HG02642 (cell line): ENCODE data around the gene GPR141.
"Not testable (repeated sequence)": the region's sequence is repeated elsewhere in the genome, so short reads cannot be mapped to it uniquely, and the experiment has no call there.

ENCODE experiments used
- ATAC-seq: cut with Tn5 transposase; IDR thresholded peaks from one replicate; pipeline ENCODE4 v1.9.1; 2021; ENCODE audit warnings: mild to moderate bottlenecking; ENCODE audit not compliant: unreplicated experiment, poor library complexity

GPR141 gene

DNA sequence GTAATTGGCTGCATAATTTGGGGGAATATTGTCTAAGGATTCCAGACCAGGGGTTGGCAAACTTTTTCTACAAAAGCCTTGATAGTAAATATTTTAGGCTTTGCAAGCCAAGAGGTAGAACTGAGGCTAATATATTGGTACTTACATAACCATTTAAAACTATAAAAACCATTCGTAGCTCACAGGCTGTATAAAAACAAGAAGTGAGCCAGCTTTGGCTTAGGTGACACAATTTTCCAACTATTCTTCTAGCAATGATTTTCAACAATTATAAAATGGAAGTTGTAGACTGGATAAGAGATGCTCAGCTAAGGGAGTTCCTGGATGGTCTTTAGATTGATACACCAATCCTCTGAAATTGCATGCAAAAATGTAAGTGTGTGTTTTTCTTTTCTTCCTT lies 1.4 kb downstream of the GPR141 start:
- ATAC-seq, result no peak

- no peak for ATAC-seq
Observed at GRCh38 chr7:37686556-37687345, 3.2 kb downstream of the GPR141 start.

DNA sequence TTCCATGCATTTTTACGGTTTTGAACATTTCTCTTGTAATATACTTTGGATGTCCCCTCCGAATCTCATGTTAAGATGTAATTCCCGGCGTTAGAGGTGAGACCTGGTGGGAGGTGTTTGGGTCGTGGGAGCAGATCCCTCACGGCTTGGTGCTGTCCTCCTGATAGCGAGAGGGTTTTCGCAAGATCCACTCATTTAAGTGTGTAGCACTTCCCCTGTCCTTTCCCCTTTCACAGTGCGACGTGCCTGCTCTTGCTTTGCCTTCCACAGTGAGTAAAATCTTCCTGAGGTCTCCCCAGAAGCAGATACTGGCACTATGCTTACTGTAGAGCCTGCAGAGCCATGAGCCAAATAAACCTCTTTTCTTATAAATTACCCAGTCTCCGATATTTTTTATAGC lies 6.6 kb downstream of the GPR141 start:
- ATAC-seq, result no peak

DNA sequence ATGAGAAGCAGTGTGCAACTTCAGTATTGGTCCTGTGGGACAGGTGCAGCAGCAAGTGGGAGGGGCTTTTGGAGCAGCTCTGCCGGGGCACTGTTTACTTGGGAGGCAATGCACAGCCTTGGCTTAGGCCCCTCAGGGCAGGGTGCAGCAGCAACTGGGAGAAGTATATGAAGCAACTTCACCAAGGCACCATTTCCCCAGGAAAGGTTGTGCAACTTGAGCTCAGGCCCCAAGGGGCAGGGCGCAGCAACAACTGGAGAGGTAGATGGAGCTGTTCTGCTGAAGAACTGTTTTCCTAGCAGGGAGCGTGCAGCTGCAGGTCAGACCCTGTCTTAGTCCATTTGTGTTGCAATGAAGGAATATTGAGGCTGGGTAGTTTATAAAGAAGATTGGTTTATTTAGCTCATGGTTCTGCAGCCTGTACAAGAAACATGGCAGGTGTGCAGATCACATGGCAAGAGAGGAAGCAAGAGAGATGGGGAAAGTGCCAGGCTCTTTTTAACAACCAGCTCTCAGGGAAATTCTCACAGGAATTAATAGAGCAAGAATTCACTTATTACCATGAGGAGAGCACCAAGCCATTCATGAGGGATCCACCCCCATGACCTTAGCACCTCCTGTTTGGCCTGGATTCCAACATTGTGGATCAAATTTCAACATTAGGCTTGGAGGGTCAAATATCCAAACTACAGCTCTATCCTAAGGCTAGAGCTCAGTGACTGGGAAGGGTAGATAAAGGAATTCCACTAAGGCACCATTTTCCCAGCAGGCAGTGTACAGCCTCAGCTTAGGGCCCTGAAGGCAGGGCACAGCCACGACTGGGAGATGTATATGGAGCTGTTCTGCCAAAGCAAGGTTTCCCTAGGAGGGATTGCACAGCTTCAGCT lies 10.9 kb downstream of the GPR141 start:
- no peak for ATAC-seq

DNA sequence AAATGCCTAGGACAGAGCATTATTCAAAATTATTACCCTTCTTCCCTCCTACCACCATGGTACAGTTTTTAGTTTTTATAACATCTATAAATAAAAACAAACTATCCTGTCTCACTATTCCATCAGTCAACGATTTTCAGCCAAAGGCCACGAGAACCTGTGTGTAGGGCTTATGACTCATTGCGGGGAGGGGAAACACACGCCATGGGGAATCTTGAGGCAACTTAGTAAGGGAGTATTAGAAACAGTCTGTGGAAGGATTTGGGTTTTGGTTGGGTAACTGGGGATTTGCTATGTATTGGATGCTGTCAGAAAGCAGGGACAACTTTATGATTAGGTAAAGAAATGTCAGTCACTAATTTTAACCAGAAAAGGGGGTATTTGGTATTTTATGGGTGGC lies 14.7 kb downstream of the GPR141 start:
- ATAC-seq, result no peak

- no peak for ATAC-seq
Observed at GRCh38 chr7:37698782-37699181, 15.2 kb downstream of the GPR141 start.

GRCh38 chr7:37701769-37702168 lies 18.2 kb downstream of the GPR141 start:
- no peak for ATAC-seq

DNA sequence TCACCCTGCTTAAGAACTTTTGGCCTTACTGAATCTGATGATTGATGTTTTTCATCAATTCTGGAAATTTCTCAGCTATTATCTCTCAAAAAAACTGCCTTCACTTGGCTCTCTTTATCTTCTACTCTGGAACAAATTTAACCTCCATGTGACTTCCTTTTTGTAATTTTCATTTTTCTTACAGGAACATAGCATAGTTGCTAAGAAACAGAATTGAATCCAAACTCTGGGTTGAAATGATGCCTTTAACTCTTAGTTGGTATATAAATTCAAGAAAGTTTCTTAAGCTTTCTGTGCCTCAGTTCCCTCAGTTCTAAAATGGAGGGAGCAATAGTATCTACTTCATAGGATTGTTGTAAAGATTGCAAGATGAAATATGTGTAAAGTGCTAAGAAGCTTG lies 19.8 kb downstream of the GPR141 start:
- ATAC-seq, result no peak

GRCh38 chr7:37704328-37704833 lies 20.8 kb downstream of the GPR141 start:
- ATAC-seq, result not testable (repeated sequence)

DNA sequence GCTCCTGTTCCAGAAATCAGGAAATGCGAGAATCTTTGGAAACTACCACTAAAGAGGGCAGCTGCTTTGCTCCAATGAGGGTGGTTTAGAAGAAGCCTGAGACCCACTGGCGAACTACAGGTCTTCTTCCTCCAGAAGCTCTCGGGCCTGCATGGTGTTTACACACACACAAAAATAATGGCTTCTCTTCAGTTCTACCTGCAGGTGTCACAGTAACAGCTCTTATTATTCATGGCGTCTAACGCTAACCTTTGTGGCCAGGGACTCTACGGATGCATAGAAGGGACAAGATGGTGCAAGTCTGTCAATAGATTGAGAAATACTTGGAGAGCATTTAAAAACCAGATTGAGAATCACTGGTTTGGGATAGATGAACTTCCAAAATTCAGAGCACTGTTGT lies 22.4 kb downstream of the GPR141 start:
- no peak for ATAC-seq

DNA sequence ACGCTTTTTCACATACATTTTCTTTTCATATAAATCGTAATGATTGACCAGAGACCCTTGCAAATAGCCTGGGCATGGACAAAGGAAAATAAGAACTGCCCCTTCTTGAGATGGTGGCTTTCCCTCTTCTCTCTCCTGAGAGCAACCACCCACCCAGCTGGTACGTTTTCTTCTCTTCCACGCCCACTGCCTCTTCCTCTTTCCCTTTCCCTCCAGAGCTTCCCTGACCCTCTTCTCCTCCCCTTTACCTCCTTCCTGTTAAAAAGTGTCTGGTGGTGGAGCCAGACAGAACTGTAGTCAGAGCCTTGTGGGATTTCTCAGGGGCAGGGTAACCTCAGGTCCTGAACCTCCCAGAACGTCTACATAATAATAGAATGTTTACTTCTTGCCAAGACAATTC lies 23.2 kb downstream of the GPR141 start:
- ATAC-seq, result no peak

- ATAC-seq, result no peak
Observed at GRCh38 chr7:37707754-37708485, 24.4 kb downstream of the GPR141 start.

DNA sequence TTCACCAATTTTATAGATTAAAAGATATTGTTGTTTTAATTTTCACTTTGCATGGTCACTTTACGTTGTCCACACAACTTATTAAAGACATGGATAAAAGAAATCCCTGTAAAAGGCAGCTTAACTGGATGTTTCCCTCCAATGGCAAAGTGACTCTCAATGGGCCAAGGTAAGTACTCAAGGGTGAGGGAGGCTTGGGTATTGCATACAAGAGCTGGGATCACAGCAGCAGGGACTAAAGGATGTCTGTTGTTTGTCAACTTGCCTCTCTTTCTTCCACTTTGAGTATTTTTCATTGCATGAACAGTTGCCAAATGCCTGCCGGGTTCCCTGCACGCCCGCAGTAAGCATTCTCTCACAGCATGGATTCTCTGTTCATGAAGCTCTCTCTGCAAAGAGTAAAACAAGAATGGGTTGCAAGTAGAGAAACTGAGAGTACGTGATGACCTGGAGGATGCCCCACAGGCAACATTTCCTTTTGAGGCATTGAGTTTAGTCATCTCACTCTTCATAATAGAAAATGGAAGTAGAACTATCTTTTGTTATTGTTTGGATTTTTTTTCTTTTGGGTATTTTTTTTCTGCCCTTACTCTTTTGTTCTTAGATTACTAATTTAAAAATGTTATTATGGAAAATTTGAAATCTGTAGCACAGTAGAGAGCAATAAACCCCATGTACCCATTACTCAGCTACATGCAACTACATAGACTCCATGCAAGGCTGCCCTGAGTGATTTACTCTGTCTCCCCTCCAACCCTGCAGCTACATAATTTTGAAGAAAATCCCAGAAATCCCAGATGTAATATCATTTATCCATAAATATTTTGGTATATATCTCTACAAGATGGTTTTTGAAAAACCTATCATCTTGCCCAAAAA lies 26.3 kb downstream of the GPR141 start:
- ATAC-seq, result peak; percentile 93

DNA sequence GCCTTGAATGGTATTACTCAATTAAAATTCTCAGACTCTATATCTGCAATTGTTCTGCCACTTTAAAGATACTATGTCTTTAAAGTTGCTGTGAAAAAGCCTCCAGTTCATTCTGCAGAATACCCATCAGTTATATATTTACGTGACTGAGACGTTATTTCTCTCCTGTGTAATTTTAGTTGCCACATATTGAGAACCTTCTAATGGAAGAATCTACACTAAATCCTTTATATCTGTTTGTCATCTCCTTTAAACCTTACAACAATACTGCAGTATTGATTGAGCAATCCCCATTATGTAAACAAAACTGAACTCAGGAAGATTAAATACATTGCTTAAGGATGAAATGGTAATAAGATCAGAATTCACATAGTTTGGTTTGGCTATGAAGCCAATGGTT lies 30.0 kb downstream of the GPR141 start:
- ATAC-seq, result no peak

DNA sequence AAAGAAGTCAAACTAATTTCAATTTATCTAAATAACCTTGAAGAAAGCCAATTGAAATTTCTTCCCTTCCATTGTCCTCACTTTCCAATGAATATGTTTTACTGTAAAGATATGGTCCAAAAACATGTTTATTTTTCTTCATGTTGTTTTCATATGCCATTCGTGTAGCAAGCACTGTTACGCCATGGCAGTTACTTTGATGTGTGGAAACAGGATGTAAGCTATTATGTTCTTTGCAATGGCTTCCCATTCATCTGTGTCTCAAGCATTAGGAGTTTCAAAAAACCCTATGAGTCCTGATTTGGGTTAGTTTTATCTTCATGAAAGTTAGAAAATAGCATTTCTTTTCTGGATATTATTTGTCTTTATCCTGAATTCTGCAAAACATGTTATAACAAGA lies 31.0 kb downstream of the GPR141 start:
- no peak for ATAC-seq

GRCh38 chr7:37718585-37718984 lies 35.0 kb downstream of the GPR141 start:
- peak; percentile 51 for ATAC-seq

DNA sequence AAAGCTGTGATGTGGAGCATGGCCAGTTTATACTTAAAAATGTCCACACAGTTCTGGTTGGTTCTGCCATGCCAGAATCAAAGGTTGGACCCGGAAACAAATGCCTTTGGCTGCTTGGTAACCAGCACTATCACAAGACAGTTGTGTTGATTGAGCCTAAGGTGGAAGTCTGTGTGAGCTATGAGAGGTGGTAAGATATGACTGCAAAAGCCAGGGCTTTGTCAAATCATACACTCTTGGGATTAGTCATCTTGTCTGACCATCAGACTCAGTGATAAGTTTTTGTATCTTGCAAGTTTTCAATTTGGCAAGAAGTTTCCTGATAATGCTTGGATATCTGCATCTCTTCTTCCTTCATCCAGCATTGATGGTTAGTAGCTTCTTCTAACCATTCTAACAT lies 35.5 kb downstream of the GPR141 start:
- peak; percentile 88 for ATAC-seq

DNA sequence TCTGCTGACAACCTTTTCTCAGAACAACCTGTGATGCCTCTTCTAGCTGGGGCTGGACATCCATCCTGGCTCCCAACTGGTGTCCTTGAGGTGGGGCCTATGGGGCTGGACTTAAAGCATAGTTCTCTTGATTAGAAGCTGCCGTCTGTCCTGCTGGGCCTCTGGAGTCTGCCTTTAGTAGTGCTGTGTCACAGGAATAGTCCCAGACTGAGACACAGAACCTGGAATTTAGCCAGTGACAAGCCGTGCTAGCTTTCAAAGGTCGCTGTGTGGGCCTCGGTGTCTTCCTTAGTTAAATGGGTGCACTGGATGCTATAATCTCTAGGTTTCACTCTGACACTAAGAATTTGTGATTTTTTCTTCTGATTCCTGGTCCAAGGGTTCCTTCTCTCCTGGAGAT lies 41.2 kb downstream of the GPR141 start:
- ATAC-seq, result no peak

DNA sequence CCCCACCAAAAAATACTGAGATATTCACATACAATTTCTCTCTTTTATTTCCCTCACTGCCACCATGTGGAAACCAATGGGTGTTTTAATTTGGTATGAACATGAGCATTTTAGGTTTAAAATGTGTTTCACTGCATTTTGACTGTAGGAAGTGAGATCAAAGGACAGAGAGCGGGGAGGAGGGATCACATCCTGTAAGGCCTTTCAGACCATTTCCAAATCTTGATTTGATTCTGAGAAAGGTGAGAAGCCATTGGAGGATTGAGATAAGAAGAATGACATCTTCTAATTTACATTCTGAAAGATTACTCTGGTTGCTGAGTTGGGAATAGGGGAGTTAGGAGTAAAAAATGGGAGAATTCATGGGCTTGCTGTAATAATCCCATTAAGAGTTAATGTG lies 42.5 kb downstream of the GPR141 start:
- no peak for ATAC-seq

DNA sequence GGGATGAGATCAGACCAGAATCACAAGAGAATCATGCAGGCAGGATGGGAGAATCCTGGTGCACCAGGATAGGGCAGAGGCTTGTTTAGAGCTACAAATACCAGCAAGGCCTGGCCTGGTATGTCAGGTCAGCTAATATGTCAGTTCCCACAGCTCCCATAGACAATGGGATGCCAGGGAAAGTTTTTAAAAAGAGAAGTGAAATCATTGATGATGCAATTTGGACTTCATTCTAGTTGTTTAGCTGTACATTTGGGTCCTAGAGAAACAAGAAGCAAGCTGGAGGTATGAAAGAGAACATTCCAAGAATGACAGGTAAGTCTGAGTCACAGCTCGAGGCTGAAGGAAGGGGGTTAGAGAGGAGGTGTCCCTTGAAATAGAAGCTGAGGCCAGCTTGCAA lies 45.2 kb downstream of the GPR141 start:
- peak; percentile 62 for ATAC-seq
